Breast epithelium (tissue), 4 donors: ENCODE data around the gene MCHR2. TPM values are rescaled to one million over a fixed set of nuclear protein-coding genes. Genes with fewer than 3 reads are reported as not detected.

Experiments used
- DNase-seq, 2 donors: peaks; one replicate each; pipeline ENCODE4 v3.0.0-alpha.2; 2019; ENCODE audit warnings: low spot score in 2 of 2
- H3K27ac ChIP-seq, 2 donors: fragments of 200-600 bp; sonication (generic) in 1 of 2; one replicate each; pipeline ENCODE4 v1.5.1; 2016 to 2019; ENCODE audit warnings: mild to moderate bottlenecking in 1 of 2
- H3K27me3 ChIP-seq, 2 donors: fragments of 200-600 bp; sonication (generic) in 1 of 2; one replicate each; pipeline versions ENCODE4 v1.5.1 to v1.6.0; 2017 to 2019; ENCODE audit warnings: control low read depth in 1 of 2, mild to moderate bottlenecking in 1 of 2
- H3K36me3 ChIP-seq: fragments of 200-600 bp; one replicate; pipeline ENCODE4 v1.5.1; 2019
- H3K4me1 ChIP-seq, 2 donors: fragments of 200-600 bp; sonication (generic); one replicate each; pipeline ENCODE4 v1.5.1; 2016 to 2019; ENCODE audit warnings: control low read depth in 1 of 2
- H3K4me3 ChIP-seq, 3 donors: fragments of 200-600 bp; sonication (generic); 1 replicate in 2 of 3; 2 replicates in 1 of 3; pipeline ENCODE4 v1.5.1; 2016 to 2019; ENCODE audit warnings: mild to moderate bottlenecking in 3 of 3, moderate library complexity in 2 of 3
- H3K9me3 ChIP-seq, 2 donors: fragments of 200-600 bp; sonication (generic) in 1 of 2; one replicate each; pipeline ENCODE4 v1.5.1; 2016 to 2019; ENCODE audit warnings: control low read depth in 1 of 2
- CTCF ChIP-seq, 3 donors: fragments of 450-650 bp; IDR thresholded peaks; one replicate each; pipeline ENCODE4 v1.5.1; 2016 to 2017; ENCODE audit warnings: antibody characterized with exemption in 3 of 3, mild to moderate bottlenecking in 3 of 3, moderate library complexity in 3 of 3
- POLR2A ChIP-seq: fragments of 450-650 bp; IDR thresholded peaks from one replicate; pipeline ENCODE4 v1.6.1; 2016; ENCODE audit warnings: antibody characterized with exemption, mild to moderate bottlenecking, moderate library complexity
- POLR2AphosphoS5 ChIP-seq, 3 donors: sonication (generic); formaldehyde crosslinking; IDR thresholded peaks; one replicate each; pipeline ENCODE4 v1.6.1; 2017; ENCODE audit warnings: antibody characterized with exemption in 3 of 3
- intact Hi-C: fragments of 100-400 bp; cut with DNase I; formaldehyde crosslinking; loops from one replicate; pipeline ENCODE4 v1.15.1; 2023; ENCODE audit warnings: low total_unique reads
- total RNA-seq, 3 donors: library from RNA; depleted of rRNA; stranded (reverse); fragments of >200 nt; gene quantifications; one replicate each; pipeline ENCODE4 v1.1.0, GENCODE V29; 2016

The MCHR2 gene
- total RNA-seq, 3 donors from 2014 or later = not detected

- no peaks in the 10 kb centered on the region for H3K4me1 ChIP-seq
- no peak overlapping the region for H3K27ac ChIP-seq
- intact Hi-C loops = no loop called here
- no peaks in the 10 kb centered on the region for H3K9me3 ChIP-seq
- H3K4me3 ChIP-seq = no peak overlapping the region
- DNase-seq = no peak
- no peak for TF ChIP-seq CTCF (IDR thresholded peaks at IDR 0.05)
- TF ChIP-seq POLR2A = no peak
- TF ChIP-seq POLR2AphosphoS5 (IDR thresholded peaks at IDR 0.05) = no peak
- H3K36me3 ChIP-seq = no peaks in the 10 kb centered on the region
- no peaks in the 10 kb centered on the region for H3K27me3 ChIP-seq
These were observed 42.8 kb downstream of the MCHR2 start for GRCh38 chr6:99951016-99951805.

GRCh38 chr6:99946005-99946404 is 48.0 kb downstream of the MCHR2 start:
- Histone ChIP-seq H3K27me3 (no peaks in the 10 kb centered on the region), H3K4me3 (no peak overlapping the region), H3K9me3 (no peaks in the 10 kb centered on the region), H3K4me1 (no peaks in the 10 kb centered on the region), H3K36me3 (no peaks in the 10 kb centered on the region), H3K27ac (no peak overlapping the region)
- intact Hi-C loops = no loop called here
- no peak for DNase-seq
- TF ChIP-seq CTCF (IDR thresholded peaks at IDR 0.05) (no peak), POLR2A (no peak), POLR2AphosphoS5 (IDR thresholded peaks at IDR 0.05) (no peak)

- no peak overlapping the region for H3K4me3 ChIP-seq
- H3K27me3 ChIP-seq = no peaks in the 10 kb centered on the region
- intact Hi-C loops = no loop called here
- DNase-seq = no peak
- H3K4me1 ChIP-seq = no peaks in the 10 kb centered on the region
- TF ChIP-seq CTCF (IDR thresholded peaks at IDR 0.05) = no peak
- no peak for TF ChIP-seq POLR2A
- no peak for TF ChIP-seq POLR2AphosphoS5 (IDR thresholded peaks at IDR 0.05)
- H3K36me3 ChIP-seq = no peaks in the 10 kb centered on the region
- no peak overlapping the region for H3K27ac ChIP-seq
- no peaks in the 10 kb centered on the region for H3K9me3 ChIP-seq
These were observed 50.2 kb downstream of the MCHR2 start for GRCh38 chr6:99943846-99944245.

- no peak for DNase-seq
- Histone ChIP-seq H3K27me3 (no peaks in the 10 kb centered on the region), H3K27ac (no peak overlapping the region), H3K4me1 (no peaks in the 10 kb centered on the region), H3K4me3 (no peak overlapping the region), H3K36me3 (no peaks in the 10 kb centered on the region), H3K9me3 (no peaks in the 10 kb centered on the region)
- intact Hi-C loops = no loop called here
- TF ChIP-seq POLR2A (no peak), POLR2AphosphoS5 (IDR thresholded peaks at IDR 0.05) (no peak), CTCF (IDR thresholded peaks at IDR 0.05) (no peak)
These were observed 53.4 kb downstream of the MCHR2 start for GRCh38 chr6:99940582-99940981.

GRCh38 chr6:99933129-99933528 is 60.9 kb downstream of the MCHR2 start:
- no peak for DNase-seq
- Histone ChIP-seq H3K4me1 (no peaks in the 10 kb centered on the region), H3K9me3 (no peaks in the 10 kb centered on the region), H3K27ac (no peak overlapping the region), H3K36me3 (no peaks in the 10 kb centered on the region), H3K4me3 (no peak overlapping the region), H3K27me3 (no peaks in the 10 kb centered on the region)
- no peak for TF ChIP-seq POLR2AphosphoS5 (IDR thresholded peaks at IDR 0.05)
- no peak for TF ChIP-seq CTCF (IDR thresholded peaks at IDR 0.05)
- TF ChIP-seq POLR2A = no peak
- intact Hi-C loops = no loop called here
